ENCODE results near the gene DLG2. TPM values are rescaled to one million over a fixed set of nuclear protein-coding genes. Genes with fewer than 3 reads are reported as not detected.

DLG2 gene
- total RNA-seq, 1 donor from 2014 or later: 0.17 TPM

- DNase-seq (ENCODE audit: low read depth): no peak
- no peak overlapping the region for H3K4me3 ChIP-seq (ENCODE audit: low read depth, low read length)
- no peak for TF ChIP-seq CTCF (conservative IDR thresholded peaks at IDR 0.05; ENCODE audit: low read depth, low read length)
These were observed 696.3 kb downstream of the DLG2 start for GRCh38 chr11:84930863-84931262.

- no peak for DNase-seq (ENCODE audit: low read depth)
- no peak overlapping the region for H3K4me3 ChIP-seq (ENCODE audit: low read depth, low read length)
- TF ChIP-seq CTCF (conservative IDR thresholded peaks at IDR 0.05; ENCODE audit: low read depth, low read length): no peak
These were observed 697.4 kb downstream of the DLG2 start for GRCh38 chr11:84929738-84930137.

DNA sequence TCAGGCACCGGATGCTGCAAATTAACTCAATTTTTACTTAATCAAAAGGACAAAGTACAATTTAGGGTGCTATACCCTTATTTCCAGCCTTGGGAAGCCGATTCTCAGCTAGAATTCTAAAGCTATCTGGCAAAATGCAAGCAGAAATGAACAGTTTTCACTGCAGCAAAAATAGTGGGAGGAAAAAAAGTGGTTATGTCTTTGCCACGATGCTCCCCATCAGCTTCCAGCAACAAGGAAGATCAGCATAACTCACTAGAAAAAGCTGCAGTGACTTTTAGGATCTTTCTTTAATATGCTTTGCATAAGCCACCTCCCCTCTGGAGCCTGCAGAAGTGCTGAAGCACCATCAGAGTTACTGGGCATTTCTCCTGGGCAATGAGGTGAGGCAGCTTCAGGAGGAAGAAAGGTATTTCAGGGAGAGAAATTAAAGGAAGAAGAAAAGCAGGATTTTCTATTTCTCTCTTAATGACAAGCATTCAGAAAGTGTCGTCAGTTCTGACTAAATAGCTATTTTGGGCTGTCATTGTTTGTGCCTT lies 702.9 kb downstream of the DLG2 start:
- DNase-seq (ENCODE audit: low read depth): no peak
- TF ChIP-seq CTCF (conservative IDR thresholded peaks at IDR 0.05; ENCODE audit: low read depth, low read length): no peak
- no peak overlapping the region for H3K4me3 ChIP-seq (ENCODE audit: low read depth, low read length)

GRCh38 chr11:84923489-84923888 lies 703.7 kb downstream of the DLG2 start:
- no peak overlapping the region for H3K4me3 ChIP-seq (ENCODE audit: low read depth, low read length)
- DNase-seq (ENCODE audit: low read depth): no peak
- TF ChIP-seq CTCF (conservative IDR thresholded peaks at IDR 0.05; ENCODE audit: low read depth, low read length): no peak

DNA sequence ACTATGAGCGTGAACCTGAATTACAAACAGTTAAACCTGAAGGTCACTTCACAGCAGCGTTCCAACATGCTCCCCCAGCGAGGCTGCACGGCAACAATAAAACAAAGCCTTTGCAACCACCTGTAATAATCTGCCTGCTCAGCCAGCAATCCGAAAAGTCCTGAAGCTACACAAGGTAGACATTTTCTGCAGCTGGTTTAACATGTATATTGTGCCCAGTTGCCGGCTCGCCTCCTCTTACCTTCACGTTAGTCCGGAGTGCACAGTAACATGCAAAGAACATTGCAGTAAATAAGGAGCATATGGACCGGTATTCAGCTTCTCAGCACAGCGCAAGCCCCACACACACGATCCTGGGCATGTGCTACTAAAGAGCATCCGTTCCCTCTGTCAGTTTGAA lies 704.3 kb downstream of the DLG2 start:
- TF ChIP-seq CTCF (conservative IDR thresholded peaks at IDR 0.05; ENCODE audit: low read depth, low read length): no peak
- DNase-seq (ENCODE audit: low read depth): no peak
- H3K4me3 ChIP-seq (ENCODE audit: low read depth, low read length): peak overlapping the region; percentile 15

- no peak for TF ChIP-seq CTCF (conservative IDR thresholded peaks at IDR 0.05; ENCODE audit: low read depth, low read length)
- DNase-seq (ENCODE audit: low read depth): no peak
- H3K4me3 ChIP-seq (ENCODE audit: low read depth, low read length): peak overlapping the region; percentile 15
These were observed 704.8 kb downstream of the DLG2 start for GRCh38 chr11:84922212-84922805.

DNA sequence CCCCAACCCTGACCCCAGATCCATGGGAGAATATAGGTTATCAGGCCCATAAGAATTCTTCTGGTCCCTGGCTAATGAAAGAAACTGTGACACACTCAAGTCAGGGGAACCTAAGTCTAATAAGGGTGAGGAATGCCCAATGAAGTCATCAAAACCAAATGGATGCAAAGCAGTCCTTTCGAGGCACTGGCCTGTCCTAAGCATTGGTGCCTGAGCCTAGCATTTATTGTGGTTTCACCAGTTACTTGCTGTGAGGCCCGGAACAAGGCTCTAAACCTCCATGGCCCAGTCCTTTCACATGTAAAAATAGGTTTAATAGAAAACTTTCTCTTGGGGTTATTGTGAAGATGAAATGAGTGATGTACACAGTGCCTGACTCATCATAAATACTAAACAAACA lies 712.6 kb downstream of the DLG2 start:
- DNase-seq (ENCODE audit: low read depth): no peak

More for the DNA sequence above, 712.6 kb downstream of the DLG2 start:
- no peak for TF ChIP-seq CTCF (conservative IDR thresholded peaks at IDR 0.05; ENCODE audit: low read depth, low read length)
- no peak overlapping the region for H3K4me3 ChIP-seq (ENCODE audit: low read depth, low read length)

Measured in epithelial cell of proximal tubule (primary cell).